HG03439 (cell line): ENCODE data around the gene NFAM1.

Experiments used
- ATAC-seq: cut with Tn5 transposase; IDR thresholded peaks from one replicate; pipeline ENCODE4 v1.9.1; 2021; ENCODE audit warnings: mild to moderate bottlenecking, moderate library complexity; ENCODE audit not compliant: unreplicated experiment

The NFAM1 gene

GRCh38 chr22:42363892-42364291, 68.3 kb downstream of the NFAM1 start:
- ATAC-seq = no peak

DNA sequence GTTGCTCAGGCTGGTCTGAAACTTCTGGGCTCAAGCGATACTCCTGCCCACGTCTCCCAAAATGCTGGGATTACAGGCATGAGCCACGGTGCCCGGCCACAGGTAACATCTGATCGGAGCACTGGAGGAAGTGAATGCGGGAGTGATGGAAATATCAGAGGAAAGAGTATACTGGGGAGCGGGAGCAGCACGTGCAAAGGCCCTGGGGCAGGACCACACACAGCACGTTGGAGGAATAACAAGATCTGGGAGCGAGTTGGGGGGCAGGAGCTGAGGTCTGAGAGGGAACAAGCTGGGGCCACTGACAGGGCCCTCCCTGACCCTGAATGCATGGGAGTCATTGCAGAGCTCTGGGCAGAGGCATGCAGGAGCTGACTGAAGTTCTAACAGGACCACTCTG, 70.7 kb downstream of the NFAM1 start:
- ATAC-seq = no peak

GRCh38 chr22:42360348-42360747, 71.9 kb downstream of the NFAM1 start:
- ATAC-seq = no peak

GRCh38 chr22:42358643-42359558, 73.3 kb downstream of the NFAM1 start:
- no peak for ATAC-seq

DNA sequence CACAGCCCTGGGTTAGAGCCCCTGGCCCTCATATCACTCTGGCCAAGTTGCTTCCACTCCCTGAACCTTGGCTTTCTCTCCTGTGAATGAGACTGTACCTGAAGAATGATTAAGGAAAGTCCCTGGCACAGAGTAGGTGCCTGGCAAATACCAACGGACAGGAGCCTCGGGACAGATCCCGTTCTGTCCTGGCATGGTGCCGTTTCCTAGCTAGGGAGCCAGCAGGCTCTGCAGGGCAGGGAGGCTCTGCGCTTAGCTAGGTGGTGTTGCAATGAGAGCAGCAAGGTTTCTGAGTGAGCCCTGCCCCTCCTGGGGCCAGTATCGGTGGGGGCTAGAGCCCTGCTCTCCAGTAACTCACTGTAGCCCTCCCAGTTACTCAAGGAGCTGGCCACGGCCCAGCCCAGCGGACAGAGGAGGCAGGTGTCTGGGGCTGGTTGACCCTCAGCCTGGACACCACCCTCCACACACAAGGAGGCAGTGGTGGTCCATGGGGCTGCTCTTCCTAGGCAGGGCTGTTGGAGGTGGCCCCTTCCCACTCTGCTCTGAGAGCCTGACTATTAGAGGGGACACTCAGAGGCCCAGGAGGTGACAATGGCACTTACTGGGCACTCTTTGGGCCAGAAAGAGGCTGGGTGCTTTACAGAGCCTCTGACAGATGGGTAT, 74.4 kb downstream of the NFAM1 start:
- no peak for ATAC-seq

- ATAC-seq = no peak
These were observed 75.0 kb downstream of the NFAM1 start for GRCh38 chr22:42357221-42357620.

- ATAC-seq = no peak
These were observed 75.7 kb downstream of the NFAM1 start for GRCh38 chr22:42356533-42356932.

DNA sequence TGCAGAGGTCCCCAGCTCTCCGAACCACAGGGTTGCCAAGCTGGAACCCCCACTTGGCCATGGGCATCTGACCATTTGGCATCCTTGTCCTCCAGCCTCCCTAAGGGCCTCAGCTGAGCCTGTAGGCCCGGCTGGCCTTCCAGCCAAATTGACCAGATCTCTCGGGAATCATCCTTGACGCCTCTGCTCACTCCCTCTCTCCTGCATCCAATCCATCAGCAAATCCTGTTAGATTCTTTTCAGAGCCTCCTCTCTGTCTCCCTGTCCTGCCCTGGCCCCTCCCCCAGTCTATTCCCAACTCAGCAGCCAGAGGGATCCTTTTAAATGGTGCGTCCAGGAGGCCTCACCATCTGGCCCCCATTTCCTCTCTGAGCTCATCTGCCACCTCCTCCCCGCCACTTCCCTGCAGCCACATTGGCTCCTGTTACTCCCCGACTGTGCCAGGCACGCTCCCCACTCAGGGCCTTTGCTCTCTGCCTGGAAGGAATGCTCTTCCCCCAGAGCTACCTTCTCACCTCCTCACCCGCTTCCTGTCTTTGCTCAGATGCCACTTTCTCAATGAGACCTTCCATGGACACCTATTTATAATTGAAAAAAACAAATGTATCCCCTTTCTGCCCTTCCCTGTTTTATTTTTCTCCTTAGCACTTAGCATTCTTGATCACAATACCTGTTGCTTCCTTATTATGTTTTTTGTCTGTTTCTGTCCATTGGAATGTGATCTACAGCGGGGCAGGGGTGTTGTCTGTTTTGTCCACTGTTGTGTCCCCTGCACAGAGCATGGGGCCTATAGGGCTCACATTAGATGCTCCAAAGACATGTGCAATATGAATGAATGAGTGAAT, 78.1 kb downstream of the NFAM1 start:
- ATAC-seq = no peak

- ATAC-seq = no peak
These were observed 81.8 kb downstream of the NFAM1 start for GRCh38 chr22:42350373-42350772.

DNA sequence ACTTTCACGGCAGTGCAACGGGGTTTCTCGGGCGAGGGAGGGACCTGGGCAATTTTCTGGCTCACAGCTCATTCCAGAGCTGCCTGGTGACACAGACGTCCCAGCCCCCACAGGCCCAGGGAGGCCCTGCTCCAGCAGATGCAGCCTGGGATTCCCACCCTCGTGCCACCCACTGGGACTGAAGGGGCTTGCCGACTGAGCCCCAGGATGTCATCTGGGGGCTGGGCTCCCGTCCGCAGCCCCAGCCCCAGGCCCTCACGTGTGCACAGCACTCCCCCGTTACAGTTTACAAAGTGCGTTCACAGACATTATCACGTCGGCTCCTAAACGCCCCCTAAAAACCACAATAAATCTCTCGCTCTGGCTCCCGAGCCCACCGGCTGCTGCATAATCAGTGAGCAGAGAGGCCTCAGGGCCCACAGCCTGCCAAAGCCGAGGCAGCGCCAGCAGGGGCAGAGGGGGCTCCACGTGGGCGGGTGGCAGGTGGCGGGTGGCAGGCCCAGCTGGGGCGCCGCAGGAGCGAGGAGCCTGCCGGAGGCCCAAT, 84.8 kb downstream of the NFAM1 start:
- ATAC-seq = no peak

GRCh38 chr22:42346722-42347121, 85.5 kb downstream of the NFAM1 start:
- ATAC-seq = no peak

GRCh38 chr22:42345458-42345857, 86.7 kb downstream of the NFAM1 start:
- no peak for ATAC-seq

GRCh38 chr22:42344361-42344905, 87.8 kb downstream of the NFAM1 start:
- no peak for ATAC-seq

- ATAC-seq = no peak
These were observed 88.6 kb downstream of the NFAM1 start for GRCh38 chr22:42343531-42344081.

DNA sequence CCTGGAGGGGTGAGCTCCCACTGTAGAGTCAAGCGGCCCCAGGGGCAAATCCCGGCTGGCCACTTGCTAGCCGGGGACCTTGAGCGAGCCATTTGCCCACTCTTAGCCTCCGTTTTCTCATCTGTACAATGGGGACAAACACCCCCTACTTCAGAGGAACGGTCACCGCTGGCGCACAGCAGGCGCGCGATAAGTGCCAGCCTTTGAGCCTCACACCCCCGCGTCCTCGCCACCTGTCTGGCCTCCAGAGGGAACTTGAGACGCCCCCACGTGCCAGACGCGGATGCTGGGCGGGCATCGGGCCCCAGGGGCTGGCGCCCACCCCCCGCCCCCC, 89.1 kb downstream of the NFAM1 start:
- no peak for ATAC-seq

DNA sequence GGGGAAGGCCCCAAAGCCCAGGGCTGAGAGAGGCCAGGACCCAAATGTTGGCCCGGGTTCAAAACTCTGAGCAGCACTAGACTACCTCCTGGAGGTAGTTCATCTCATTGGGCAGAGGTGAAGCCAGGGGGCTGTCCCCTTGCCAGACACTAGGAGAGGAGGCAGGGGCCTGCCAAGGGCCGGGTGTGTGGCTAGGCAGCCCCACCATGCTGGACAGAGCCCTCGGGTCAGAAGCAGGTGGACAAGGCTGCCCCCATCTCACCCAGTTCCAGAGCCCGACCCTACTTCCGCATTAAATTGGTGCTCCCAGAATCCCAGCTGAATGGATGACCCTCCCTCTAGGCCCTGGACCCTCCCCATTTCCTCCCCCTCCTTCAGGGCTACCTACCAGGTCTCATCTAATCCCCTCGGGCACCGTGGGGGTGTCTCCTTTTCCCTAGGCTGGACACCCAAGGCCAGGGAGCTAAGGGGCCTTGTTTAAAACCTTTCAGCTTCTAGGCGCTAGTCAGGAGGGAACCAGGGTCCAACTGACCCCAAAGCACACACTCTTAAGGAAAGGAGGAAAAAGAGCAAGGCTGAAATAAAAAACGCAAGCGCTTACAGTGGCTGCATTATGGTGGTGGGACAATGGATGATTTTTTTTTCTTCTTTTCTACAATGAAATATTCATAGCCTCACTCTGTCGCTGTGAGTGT, 89.6 kb downstream of the NFAM1 start:
- no peak for ATAC-seq

GRCh38 chr22:42341779-42342178, 90.4 kb downstream of the NFAM1 start:
- ATAC-seq = no peak

DNA sequence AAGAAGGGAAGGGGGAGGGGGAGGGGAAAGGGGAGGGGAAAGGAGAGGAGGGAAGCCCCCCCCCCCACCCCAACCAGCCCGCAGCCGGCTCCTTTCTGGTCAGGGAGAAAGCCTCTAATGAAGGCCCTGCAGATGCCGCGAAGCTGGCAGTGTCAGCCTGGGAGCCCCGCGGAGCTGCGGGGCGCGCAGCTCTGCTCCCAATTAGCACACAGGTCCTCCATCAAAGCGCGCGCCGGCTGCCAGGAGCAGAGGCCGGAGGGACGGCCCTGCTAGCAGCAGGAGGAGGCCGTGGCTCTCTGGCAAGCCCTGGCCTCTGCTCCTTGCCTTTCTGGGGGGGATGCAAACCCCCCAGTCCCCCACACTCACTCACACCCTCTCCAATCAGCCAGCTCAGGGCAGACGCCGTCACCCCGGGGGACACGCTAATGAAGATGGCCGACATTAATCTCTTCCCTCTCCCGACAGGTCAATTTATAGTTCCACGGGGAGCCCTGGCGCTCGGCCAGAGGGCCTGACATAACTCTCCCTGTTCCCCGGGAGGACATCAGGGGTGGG, 91.3 kb downstream of the NFAM1 start:
- ATAC-seq = no peak

- no peak for ATAC-seq
These were observed 92.1 kb downstream of the NFAM1 start for GRCh38 chr22:42340150-42340549.

DNA sequence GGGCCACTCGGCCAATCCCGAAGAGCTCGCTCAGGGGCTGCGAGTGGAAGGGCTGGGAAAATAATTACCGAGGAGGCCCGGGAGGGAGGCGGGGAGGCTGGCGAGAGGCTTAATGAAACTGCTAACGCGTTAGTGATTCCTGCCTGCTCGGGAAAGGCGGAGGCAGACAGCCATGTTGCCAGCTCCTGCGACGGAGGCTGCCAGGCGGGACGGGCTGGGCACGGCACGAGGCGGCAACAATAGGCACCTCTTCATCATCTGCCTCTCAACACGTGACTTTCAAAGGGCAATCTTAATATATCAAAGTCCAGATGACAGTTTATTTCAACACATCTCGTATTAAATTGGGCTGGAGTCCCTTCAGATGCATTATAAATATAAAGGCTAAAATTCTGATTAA, 93.7 kb downstream of the NFAM1 start:
- ATAC-seq = no peak
